ENCODE measurements around the gene CEACAM19. TPM values are rescaled to one million over a fixed set of nuclear protein-coding genes. Genes with fewer than 3 reads are reported as not detected.

Gene CEACAM19
- total and polyA plus RNA-seq, 9 of the 15 experiments (the other 6 are each of a cell fraction or from before 2014, with no cell fraction given), result 0.15 to 0.30 (median 0.23) TPM; not detected in 5

DNA sequence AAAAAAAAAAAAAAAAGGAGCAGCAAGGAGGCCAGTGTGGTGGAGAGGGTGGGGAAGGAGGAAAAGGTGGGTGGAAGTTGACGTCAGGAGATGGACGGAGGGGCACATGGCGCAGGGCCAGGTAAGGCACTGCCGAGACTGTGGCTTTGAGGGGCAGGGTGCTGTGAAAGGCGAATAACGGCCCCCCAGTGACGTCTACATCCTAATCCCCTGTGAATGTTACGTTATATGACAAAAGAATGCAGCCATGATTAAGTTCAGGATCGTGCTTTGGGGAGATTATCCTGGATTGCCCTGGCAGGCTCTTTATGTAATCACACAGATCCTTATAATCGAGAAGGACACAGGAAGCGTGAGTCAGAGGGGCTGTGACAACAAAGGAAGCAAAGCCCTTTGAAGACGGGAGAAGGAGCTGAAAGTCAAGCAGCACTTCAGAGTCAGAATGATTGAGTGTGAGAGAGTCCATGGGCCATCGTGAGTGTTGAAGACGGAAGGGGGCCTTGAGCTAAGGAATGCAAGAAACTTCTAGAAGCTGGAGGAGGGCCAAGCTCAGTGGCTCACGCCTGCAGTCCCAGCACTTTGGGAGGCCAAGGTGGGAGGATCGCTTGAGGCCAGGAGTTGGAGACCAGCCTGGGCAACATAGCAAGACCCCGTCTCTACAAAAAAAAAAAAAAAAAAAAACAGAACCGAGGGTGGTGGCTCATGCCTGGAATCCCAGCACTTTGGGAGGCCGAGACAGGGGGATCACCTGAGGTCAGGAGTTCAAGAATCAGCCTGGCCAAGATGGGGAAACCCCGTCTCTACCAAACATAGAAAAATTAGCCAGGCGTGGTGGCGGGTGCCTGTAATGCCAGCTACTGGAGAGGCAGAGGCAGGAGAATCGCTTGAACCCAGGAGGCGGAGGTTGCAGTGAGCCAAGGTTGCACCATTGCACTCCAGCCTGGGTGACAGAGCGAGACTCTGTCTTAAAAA, 13.9 kb downstream of the CEACAM19 start (continued):
- TF ChIP-seq, protein P1, sequence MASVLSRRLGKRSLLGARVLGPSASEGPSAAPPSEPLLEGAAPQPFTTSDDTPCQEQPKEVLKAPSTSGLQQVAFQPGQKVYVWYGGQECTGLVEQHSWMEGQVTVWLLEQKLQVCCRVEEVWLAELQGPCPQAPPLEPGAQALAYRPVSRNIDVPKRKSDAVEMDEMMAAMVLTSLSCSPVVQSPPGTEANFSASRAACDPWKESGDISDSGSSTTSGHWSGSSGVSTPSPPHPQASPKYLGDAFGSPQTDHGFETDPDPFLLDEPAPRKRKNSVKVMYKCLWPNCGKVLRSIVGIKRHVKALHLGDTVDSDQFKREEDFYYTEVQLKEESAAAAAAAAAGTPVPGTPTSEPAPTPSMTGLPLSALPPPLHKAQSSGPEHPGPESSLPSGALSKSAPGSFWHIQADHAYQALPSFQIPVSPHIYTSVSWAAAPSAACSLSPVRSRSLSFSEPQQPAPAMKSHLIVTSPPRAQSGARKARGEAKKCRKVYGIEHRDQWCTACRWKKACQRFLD (CRISPR knock-in tag; IDR thresholded peaks at IDR 0.05), result no peak
- TF ChIP-seq, protein P2, sequence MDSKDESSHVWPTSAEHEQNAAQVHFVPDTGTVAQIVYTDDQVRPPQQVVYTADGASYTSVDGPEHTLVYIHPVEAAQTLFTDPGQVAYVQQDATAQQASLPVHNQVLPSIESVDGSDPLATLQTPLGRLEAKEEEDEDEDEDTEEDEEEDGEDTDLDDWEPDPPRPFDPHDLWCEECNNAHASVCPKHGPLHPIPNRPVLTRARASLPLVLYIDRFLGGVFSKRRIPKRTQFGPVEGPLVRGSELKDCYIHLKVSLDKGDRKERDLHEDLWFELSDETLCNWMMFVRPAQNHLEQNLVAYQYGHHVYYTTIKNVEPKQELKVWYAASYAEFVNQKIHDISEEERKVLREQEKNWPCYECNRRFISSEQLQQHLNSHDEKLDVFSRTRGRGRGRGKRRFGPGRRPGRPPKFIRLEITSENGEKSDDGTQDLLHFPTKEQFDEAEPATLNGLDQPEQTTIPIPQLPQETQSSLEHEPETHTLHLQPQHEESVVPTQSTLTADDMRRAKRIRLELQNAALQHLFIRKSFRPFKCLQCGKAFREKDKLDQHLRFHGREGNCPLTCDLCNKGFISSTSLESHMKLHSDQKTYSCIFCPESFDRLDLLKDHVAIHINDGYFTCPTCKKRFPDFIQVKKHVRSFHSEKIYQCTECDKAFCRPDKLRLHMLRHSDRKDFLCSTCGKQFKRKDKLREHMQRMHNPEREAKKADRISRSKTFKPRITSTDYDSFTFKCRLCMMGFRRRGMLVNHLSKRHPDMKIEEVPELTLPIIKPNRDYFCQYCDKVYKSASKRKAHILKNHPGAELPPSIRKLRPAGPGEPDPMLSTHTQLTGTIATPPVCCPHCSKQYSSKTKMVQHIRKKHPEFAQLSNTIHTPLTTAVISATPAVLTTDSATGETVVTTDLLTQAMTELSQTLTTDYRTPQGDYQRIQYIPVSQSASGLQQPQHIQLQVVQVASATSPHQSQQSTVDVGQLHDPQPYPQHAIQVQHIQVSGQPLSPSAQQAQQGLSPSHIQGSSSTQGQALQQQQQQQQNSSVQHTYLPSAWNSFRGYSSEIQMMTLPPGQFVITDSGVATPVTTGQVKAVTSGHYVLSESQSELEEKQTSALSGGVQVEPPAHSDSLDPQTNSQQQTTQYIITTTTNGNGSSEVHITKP (IDR thresholded peaks at IDR 0.05; ENCODE audit: partially characterized antibody), result no peak
- TF ChIP-seq POU5F1 (IDR thresholded peaks at IDR 0.05; ENCODE audit: borderline replicate concordance, low read depth, low read length, partially characterized antibody), result no peak
- peak; percentile 73 for TF ChIP-seq ARID1B (IDR thresholded peaks at IDR 0.05)
- no peak for TF ChIP-seq MAFF (IDR thresholded peaks at IDR 0.05; ENCODE audit: low read length)
- no peak for TF ChIP-seq ZNF12 (CRISPR knock-in tag; IDR thresholded peaks at IDR 0.05)
- no peak for TF ChIP-seq ERF (CRISPR knock-in tag; IDR thresholded peaks at IDR 0.05)
- TF ChIP-seq CREM (IDR thresholded peaks at IDR 0.05; ENCODE audit: low read depth), result peak; percentile 69
- no peak for TF ChIP-seq OTX1 (CRISPR knock-in tag; IDR thresholded peaks at IDR 0.05)
- no peak for TF ChIP-seq PHTF2 (CRISPR knock-in tag; IDR thresholded peaks at IDR 0.05)
- 0 out of 4 replicates have a peak, but pooled peaks of 1 of the 2 experiments have one; percentile 21 for TF ChIP-seq TRIM24 (IDR thresholded peaks at IDR 0.05)
- TF ChIP-seq L3MBTL2 (IDR thresholded peaks at IDR 0.05), result peak; percentile 39; the same call in 1 of the 2 replicates
- TF ChIP-seq MNT (conservative IDR thresholded peaks at IDR 0.05), result no peak
- peak; percentile 79 for TF ChIP-seq ATF3 (IDR thresholded peaks at IDR 0.05)
- TF ChIP-seq ATF3 (CRISPR knock-in tag; conservative IDR thresholded peaks at IDR 0.05), result no peak
- TF ChIP-seq LCOR (CRISPR knock-in tag; IDR thresholded peaks at IDR 0.05), result no peak
- TF ChIP-seq ZBTB34 (CRISPR knock-in tag; IDR thresholded peaks at IDR 0.05), result no peak
- peak; percentile 52; the same call in 1 of the 2 replicates for TF ChIP-seq CREB1 (IDR thresholded peaks at IDR 0.05)
- TF ChIP-seq CREB1 (CRISPR knock-in tag; IDR thresholded peaks at IDR 0.05), result no peak; the same call in 1 of the 2 replicates
